Activated CD4-positive, alpha-beta T cell treated with anti-CD3 and anti-CD28 coated beads, Interleukin-10, Interleukin-2, amounts not matched to agents 100 ng/mL and 50 ng/mL, durations not matched to agents 16 hours and 8 hours (primary cell): Measurements from ENCODE around the gene CRLF2.
"Not testable (repeated sequence)": the region's sequence is repeated elsewhere in the genome, so short reads cannot be mapped to it uniquely, and the experiment has no call there.

Experiments
- DNase-seq: peaks from one replicate; pipeline ENCODE4 v3.0.0-alpha.2; 2020

CRLF2 gene

DNA sequence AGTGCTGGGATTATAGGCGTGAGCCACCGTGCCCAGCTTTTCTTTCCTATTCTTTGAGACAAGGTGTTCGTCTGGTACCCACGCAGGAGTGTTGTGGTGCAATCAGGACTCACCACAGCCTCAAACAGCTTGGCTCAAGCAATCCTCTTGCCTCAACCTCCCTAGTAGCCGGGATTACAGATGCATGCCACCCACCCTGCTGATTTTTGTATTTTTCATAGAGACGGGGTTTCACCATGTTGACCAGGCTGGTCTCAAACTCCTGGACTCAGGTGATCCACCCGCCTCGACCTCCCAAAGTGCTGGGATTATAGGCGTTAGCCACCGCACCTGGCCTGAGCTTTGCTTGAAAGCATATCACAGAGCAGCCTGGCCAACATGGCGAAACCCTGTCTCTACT lies 1.5 kb upstream of the CRLF2 start:
- DNase-seq: no peak

GRCh38 chrX:1210844-1211243 lies 1.6 kb downstream of the CRLF2 start:
- no peak for DNase-seq

DNA sequence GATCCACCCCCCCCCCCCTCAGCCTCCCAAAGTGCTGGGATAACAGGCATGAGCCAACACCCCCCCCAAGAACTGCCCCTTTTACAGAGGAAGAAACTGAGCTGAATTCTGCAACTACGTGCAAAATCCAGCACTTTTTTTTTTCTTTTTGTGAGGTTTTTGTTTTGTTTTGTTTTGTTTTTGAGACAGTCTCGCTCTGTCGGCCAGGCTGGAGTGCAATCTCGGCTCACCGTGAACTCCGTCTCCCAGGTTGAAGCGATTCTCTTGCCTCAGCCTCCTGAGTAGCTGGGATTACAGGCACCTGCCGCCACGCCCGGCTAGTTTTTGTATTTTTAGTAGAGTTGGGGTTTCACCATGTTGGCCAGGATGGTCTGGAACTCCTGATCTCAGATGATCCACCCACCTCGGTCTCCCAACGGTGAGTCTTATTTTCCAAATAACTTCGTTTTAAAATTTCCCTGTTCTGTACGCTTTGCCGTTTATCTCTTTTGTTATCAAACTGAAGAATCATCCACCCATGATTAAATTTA lies 4.9 kb downstream of the CRLF2 start:
- no peak for DNase-seq

DNA sequence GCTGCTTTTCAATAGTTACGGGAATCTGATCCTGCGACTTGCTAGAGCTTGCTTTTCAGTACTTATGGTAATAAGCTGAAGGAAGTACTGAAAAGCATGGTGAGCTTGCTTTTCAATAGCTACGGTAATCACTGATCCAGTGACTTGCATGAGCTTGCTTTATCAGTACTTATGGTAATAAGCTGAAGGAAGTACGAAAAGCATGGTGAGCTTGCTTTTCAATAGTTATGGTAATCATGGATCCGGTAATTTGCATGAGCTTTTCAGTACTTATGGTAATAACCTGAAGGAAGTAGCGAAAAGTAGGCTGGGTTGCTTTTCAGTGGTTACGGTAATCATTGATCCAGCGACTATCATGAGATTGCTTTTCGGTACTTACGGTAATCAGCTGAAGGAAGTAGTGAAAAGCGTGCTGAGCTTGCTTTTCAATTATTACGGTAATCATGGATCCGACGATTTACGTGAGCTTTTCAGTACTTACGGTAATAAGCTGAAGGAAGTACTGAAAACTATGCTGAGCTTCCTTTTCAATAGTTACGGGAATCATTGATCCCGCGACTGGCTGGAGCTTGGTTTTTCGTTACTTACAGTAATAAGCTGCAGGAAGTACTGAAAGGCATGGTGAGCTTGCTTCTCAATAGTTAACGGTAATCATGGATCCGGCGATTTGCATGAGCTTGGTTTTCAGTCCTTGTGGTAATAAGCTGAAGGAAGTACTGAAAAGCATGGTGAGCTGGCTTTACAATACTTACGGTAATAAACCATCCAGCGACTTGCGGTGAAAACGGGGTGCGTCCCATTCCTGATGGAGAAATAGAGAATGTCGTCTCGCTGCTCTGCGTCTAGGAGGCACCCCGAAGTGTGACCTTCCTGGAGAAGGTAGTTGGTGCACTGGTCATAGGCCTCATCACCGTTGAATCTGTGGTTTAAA lies 6.5 kb downstream of the CRLF2 start:
- DNase-seq: peak; percentile 70

- no peak for DNase-seq
These were observed 10.2 kb downstream of the CRLF2 start for GRCh38 chrX:1202251-1202650.

DNA sequence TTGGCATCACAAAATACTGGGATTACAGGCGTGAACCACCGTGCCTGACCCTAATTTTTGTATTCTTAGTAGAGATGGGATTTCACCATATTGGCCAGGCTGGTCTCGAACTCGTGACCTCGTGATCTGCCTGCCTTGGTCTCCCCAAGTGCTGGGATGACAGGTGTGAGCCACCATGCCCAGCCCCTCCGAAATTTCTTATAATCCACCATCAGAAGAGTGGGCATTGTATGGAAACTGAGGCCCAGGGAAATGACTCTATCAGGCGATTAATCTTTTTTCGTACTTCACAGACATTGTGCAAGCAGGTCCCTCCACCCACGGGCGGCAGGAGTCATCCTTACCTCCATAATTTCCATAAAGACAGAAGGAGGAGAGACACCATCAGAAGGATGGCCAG lies 16.0 kb downstream of the CRLF2 start:
- no peak for DNase-seq

- not testable (repeated sequence) for DNase-seq
These were observed 20.3 kb downstream of the CRLF2 start for GRCh38 chrX:1192196-1192595.

GRCh38 chrX:1190596-1191145 lies 21.8 kb downstream of the CRLF2 start:
- DNase-seq: no peak

GRCh38 chrX:1185561-1185960 lies 26.9 kb downstream of the CRLF2 start:
- DNase-seq: peak; percentile 15

GRCh38 chrX:1182211-1182610 lies 30.2 kb downstream of the CRLF2 start:
- DNase-seq: no peak

- not testable (repeated sequence) for DNase-seq
These were observed 30.8 kb downstream of the CRLF2 start for GRCh38 chrX:1181661-1182060.

GRCh38 chrX:1181170-1181569 lies 31.3 kb downstream of the CRLF2 start:
- DNase-seq: no peak

DNA sequence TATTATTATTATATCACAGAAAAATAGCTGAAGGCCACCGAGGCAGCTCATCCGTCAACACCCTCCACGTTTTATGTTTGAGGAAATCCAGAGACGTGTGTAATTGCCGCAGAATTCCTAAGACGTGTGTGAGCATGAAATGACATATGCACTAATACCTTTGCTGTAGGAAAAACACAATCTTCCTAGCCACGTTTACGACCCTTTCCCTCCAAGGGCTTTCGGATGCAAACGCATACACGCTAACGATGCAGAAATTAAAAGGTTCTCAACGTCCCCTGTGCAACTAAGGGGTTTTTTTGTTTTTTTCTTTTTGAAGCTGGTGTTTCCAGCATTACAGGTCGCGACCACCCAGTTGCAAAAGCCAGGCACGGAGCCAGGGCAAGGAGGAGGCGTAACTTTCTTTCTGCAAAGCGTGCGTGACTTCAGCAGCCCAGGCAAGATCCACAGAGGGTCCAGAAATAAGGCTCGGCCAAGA lies 33.8 kb downstream of the CRLF2 start:
- DNase-seq: no peak

- DNase-seq: not testable (repeated sequence)
These were observed 35.7 kb downstream of the CRLF2 start for GRCh38 chrX:1176531-1177320.

DNA sequence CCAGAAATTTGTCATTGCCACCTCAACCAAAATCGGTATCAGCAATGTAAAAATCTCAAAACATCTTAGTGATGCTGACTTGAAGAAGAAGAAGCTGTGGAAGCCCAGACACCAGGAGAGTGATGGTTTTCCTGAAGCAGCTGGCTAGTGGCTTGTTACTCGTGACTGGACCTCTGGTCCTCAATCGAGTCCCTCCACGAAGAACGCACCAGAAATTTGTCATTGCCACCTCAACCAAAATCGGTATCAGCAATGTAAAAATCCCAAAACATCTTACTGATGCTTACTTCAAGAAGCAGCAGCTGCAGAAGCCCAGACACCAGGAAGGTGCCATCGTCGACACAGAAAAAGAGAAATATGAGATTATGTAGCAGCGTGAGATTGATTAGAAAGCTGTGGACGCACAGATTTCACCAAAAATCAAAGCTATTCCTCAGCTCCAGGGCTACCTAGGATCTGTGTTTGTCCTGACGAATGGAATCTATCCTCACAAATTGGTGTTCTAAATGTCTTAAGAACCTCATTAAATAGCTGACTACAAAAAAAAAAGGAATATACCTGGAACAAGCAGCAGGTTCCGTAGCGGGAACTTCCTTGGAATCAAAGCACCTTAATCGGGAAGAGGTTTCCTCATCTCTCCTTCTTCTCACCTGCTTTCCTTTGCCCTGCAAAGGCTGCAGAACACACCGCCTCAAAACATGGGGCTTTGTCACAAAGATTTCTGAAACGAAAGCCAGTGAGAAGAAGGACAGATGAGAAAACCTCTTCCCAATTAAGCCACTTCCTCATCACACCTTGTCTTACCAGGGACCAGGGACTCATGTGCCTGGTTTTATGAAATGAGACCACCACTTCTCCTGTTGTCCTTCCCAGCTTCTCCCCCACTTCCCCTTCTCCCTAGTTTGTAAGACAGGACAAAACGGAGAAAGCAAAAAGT lies 37.6 kb downstream of the CRLF2 start:
- DNase-seq: not testable (repeated sequence)

DNA sequence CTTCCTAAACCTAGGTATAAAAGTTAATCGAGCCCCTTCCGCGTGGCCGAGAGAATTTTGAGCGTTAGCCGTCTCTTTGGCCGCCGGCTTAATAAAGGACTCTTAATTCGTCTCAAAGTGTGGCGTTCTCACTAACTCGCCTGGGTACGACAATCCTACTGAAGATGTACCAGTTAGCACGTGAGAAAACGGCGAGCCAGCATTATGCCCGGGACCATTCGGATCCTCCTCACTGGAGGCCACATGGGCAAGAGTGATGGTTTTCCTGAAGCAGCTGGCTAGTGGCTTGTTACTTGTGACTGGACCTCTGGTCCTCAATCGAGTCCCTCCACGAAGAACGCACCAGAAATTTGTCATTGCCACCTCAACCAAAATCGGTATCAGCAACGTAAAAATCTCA lies 39.0 kb downstream of the CRLF2 start:
- not testable (repeated sequence) for DNase-seq

- DNase-seq: no peak
These were observed 40.0 kb downstream of the CRLF2 start for GRCh38 chrX:1172496-1172895.

- DNase-seq: not testable (repeated sequence)
These were observed 40.5 kb downstream of the CRLF2 start for GRCh38 chrX:1171915-1172314.

DNA sequence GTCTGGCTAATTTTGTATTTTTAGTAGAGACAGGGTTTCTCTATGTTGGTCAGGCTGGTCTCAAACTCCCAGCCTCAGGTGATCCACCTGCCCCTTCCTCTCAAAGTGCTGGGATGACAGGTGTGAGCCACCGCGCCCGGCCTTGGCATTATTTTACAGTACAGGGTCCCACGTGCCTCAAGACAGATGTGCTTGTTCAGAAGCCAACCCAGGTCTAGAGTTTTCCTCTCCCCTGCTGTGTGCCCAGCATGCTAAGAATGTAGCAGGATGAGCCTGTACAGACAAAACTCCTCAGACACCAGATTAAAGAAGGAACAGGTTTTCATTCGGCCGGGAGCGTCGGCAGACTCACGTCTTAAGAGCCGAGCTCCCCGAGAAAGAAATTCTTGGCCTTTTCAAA lies 42.2 kb downstream of the CRLF2 start:
- no peak for DNase-seq

DNA sequence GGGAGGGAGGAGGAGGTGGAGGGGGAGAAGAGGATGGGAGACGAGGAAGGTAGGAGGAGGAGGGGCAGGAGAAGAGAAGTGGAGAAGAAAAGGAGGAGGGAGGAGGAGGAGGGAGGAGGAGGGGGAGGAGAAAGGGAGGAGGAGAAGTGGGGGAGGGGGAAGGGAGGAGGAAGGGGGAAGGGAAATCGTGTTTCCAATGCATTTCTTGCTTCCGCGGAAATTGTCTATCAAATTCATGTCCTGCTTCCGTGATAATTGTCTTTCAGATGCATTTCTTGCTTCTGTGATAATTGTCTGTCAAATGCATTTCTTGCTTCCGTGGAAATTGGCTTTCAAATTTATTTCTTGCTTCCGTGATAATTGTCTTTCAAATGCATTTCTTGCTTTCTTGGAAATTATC lies 43.3 kb downstream of the CRLF2 start:
- DNase-seq: no peak

DNA sequence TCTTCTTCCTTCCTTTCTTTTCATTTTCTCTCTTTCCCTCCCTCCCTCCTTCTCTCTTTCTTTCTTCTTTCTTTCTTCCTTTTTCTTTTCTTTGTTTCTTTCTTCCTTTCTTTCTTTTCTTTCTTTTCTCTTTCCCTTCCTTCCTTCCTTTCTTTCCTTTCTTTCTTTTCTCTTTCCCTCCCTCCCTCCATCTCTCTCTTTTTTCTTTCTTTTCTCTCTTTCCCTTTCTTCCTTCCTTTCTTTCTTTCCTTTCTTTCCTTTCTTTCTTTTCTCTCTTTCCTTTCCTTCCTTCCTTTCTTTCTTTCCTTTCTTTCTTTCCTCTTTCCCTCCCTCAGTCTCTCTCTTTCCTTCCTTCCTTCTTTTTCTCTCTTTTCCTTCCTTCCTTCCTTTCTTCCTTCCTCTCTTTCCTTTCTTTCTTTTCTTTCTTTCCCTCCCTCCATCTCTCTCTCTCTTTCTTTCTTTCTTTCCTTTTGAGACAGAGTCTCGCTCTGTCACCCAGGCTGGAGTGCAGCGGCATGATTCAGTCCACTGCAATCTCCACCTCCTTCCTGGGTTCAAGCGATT lies 44.4 kb downstream of the CRLF2 start:
- DNase-seq: no peak

- no peak for DNase-seq
These were observed 45.0 kb downstream of the CRLF2 start for GRCh38 chrX:1167466-1167865.
